Glutamatergic neuron (in vitro differentiated cells): ENCODE results near the gene GLT1D1. TPM values are rescaled to one million over a fixed set of nuclear protein-coding genes. Genes with fewer than 3 reads are reported as not detected.

Source experiments
- DNase-seq: peaks from one replicate; pipeline ENCODE4 v3.0.0; 2022
- H3K27ac Mint-ChIP-seq: one replicate; pipeline ENCODE4 v1.8.0; 2020; ENCODE audit warnings: mild to moderate bottlenecking, mixed read lengths, inconsistent platforms; ENCODE audit not compliant: unreplicated experiment
- H3K27me3 Mint-ChIP-seq: one replicate; pipeline ENCODE4 v1.8.0; 2020; ENCODE audit warnings: mild to moderate bottlenecking, moderate library complexity, mixed read lengths, inconsistent platforms; ENCODE audit not compliant: unreplicated experiment
- H3K36me3 Mint-ChIP-seq: one replicate; pipeline ENCODE4 v1.8.0; 2020; ENCODE audit warnings: mild to moderate bottlenecking, mixed read lengths, inconsistent platforms; ENCODE audit not compliant: unreplicated experiment
- H3K4me1 Mint-ChIP-seq: one replicate; pipeline ENCODE4 v1.8.0; 2020; ENCODE audit warnings: mild to moderate bottlenecking, low read depth, mixed read lengths, inconsistent platforms; ENCODE audit not compliant: unreplicated experiment
- H3K4me3 Mint-ChIP-seq: one replicate; pipeline ENCODE4 v1.8.0; 2020; ENCODE audit warnings: mild to moderate bottlenecking, mixed read lengths, inconsistent platforms; ENCODE audit not compliant: unreplicated experiment
- H3K9me3 Mint-ChIP-seq: one replicate; pipeline ENCODE4 v1.8.0; 2020; ENCODE audit warnings: mild to moderate bottlenecking, moderate library complexity, mixed read lengths, inconsistent platforms; ENCODE audit not compliant: unreplicated experiment
- CTCF ChIP-seq: fragments of 200-600 bp; sonication (generic); IDR thresholded peaks from one replicate; pipeline ENCODE4 v1.5.0; 2021; ENCODE audit not compliant: partially characterized antibody, unreplicated experiment
- total RNA-seq: library from RNA; stranded (reverse); fragmentation: NEBNext Ultra II Directional; extraction: Animal tissue kit (Norgen Biotek cat#: 25700); gene quantifications from one replicate; pipeline ENCODE4 v1.2.1, GENCODE V29; 2021; ENCODE audit not compliant: unreplicated experiment

Gene GLT1D1
- total RNA-seq, 1 donor from 2014 or later: 4.4 TPM

GRCh38 chr12:128807161-128807724 is 46.0 kb upstream of the GLT1D1 start:
- Mint-ChIP-seq H3K9me3 (peaks cover 9% of the 10 kb centered on the region), H3K36me3 (peaks cover 5% of the 10 kb centered on the region), H3K27me3 (no peaks in the 10 kb centered on the region), H3K4me3 (no peak overlapping the region), H3K27ac (no peak overlapping the region), H3K4me1 (peaks cover 11% of the 10 kb centered on the region)
- no peak for DNase-seq
- TF ChIP-seq CTCF: no peak

- Mint-ChIP-seq H3K4me1 (peaks cover 8% of the 10 kb centered on the region), H3K27ac (no peak overlapping the region), H3K9me3 (peaks cover 4% of the 10 kb centered on the region), H3K36me3 (peaks cover 5% of the 10 kb centered on the region), H3K4me3 (no peak overlapping the region), H3K27me3 (no peaks in the 10 kb centered on the region)
- DNase-seq: no peak
- no peak for TF ChIP-seq CTCF
These were observed 44.6 kb upstream of the GLT1D1 start for GRCh38 chr12:128808651-128809050.

GRCh38 chr12:128810182-128811127 is 42.8 kb upstream of the GLT1D1 start:
- Mint-ChIP-seq H3K4me1 (peaks cover 12% of the 10 kb centered on the region), H3K36me3 (peaks cover 3% of the 10 kb centered on the region), H3K27me3 (no peaks in the 10 kb centered on the region), H3K4me3 (peak overlapping the region; percentile 52), H3K27ac (peak overlapping the region; percentile 3), H3K9me3 (peaks cover 6% of the 10 kb centered on the region)
- TF ChIP-seq CTCF: no peak
- DNase-seq: no peak

- DNase-seq: no peak
- TF ChIP-seq CTCF: no peak
These were observed 41.5 kb upstream of the GLT1D1 start for GRCh38 chr12:128811806-128812205.

GRCh38 chr12:128813392-128813791 is 39.9 kb upstream of the GLT1D1 start:
- H3K36me3 Mint-ChIP-seq: peaks cover 3% of the 10 kb centered on the region
- no peak overlapping the region for H3K4me3 Mint-ChIP-seq
- H3K9me3 Mint-ChIP-seq: peaks cover 6% of the 10 kb centered on the region
- peaks cover 16% of the 10 kb centered on the region for H3K4me1 Mint-ChIP-seq
- peaks cover 1% of the 10 kb centered on the region for H3K27me3 Mint-ChIP-seq
- H3K27ac Mint-ChIP-seq: no peak overlapping the region
- no peak for DNase-seq
- TF ChIP-seq CTCF: no peak

More at GRCh38 chr12:128811806-128812205, 41.5 kb upstream of the GLT1D1 start:
- Mint-ChIP-seq H3K4me3 (no peak overlapping the region), H3K27ac (no peak overlapping the region), H3K27me3 (no peaks in the 10 kb centered on the region), H3K9me3 (peaks cover 6% of the 10 kb centered on the region), H3K4me1 (peaks cover 12% of the 10 kb centered on the region), H3K36me3 (peaks cover 3% of the 10 kb centered on the region)
